ENCODE data around the gene DZANK1.
"Not testable (repeated sequence)": the region's sequence is repeated elsewhere in the genome, so short reads cannot be mapped to it uniquely, and the experiment has no call there.

Gene DZANK1

GRCh38 chr20:18506744-18507143 is 39.9 kb upstream of the DZANK1 start:
- ATAC-seq, result no peak
- no peak for TF ChIP-seq SNAI2 (CRISPR knock-in tag; IDR thresholded peaks at IDR 0.05)

- ATAC-seq, result no peak
- TF ChIP-seq RARB (CRISPR knock-in tag; IDR thresholded peaks at IDR 0.05) (no peak), PATZ1 (CRISPR knock-in tag; IDR thresholded peaks at IDR 0.05; ENCODE audit: borderline replicate concordance) (no peak)
These were observed 37.7 kb upstream of the DZANK1 start for GRCh38 chr20:18504479-18505060.

GRCh38 chr20:18501672-18502071 is 34.8 kb upstream of the DZANK1 start:
- ATAC-seq, result not testable (repeated sequence)

- TF ChIP-seq POU6F1 (CRISPR knock-in tag; IDR thresholded peaks at IDR 0.05; ENCODE audit: borderline replicate concordance, low read depth) (no peak), ESRRG (CRISPR knock-in tag; IDR thresholded peaks at IDR 0.05) (no peak), PPARA (CRISPR knock-in tag; IDR thresholded peaks at IDR 0.05; ENCODE audit: borderline replicate concordance) (no peak), PATZ1 (CRISPR knock-in tag; IDR thresholded peaks at IDR 0.05; ENCODE audit: borderline replicate concordance) (no peak), BACH2 (CRISPR knock-in tag; IDR thresholded peaks at IDR 0.05; ENCODE audit: borderline replicate concordance) (no peak)
- TF ChIP-seq, protein P1, sequence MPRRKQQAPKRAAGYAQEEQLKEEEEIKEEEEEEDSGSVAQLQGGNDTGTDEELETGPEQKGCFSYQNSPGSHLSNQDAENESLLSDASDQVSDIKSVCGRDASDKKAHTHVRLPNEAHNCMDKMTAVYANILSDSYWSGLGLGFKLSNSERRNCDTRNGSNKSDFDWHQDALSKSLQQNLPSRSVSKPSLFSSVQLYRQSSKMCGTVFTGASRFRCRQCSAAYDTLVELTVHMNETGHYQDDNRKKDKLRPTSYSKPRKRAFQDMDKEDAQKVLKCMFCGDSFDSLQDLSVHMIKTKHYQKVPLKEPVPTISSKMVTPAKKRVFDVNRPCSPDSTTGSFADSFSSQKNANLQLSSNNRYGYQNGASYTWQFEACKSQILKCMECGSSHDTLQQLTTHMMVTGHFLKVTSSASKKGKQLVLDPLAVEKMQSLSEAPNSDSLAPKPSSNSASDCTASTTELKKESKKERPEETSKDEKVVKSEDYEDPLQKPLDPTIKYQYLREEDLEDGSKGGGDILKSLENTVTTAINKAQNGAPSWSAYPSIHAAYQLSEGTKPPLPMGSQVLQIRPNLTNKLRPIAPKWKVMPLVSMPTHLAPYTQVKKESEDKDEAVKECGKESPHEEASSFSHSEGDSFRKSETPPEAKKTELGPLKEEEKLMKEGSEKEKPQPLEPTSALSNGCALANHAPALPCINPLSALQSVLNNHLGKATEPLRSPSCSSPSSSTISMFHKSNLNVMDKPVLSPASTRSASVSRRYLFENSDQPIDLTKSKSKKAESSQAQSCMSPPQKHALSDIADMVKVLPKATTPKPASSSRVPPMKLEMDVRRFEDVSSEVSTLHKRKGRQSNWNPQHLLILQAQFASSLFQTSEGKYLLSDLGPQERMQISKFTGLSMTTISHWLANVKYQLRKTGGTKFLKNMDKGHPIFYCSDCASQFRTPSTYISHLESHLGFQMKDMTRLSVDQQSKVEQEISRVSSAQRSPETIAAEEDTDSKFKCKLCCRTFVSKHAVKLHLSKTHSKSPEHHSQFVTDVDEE (CRISPR knock-in tag; IDR thresholded peaks at IDR 0.05), result no peak
- no peak for ATAC-seq
These were observed 30.8 kb upstream of the DZANK1 start for GRCh38 chr20:18497603-18498002.

GRCh38 chr20:18496740-18497592 is 30.1 kb upstream of the DZANK1 start, which contains the start of gene RBBP9:
Gene RBBP9 (minus strand): TSS chr20:18497225. CDS start chr20:18497167, 58 bp downstream.
- peak; percentile 100 for ATAC-seq
- TF ChIP-seq ZNF565 (CRISPR knock-in tag; conservative IDR thresholded peaks at IDR 0.05; ENCODE audit: low read depth), result no peak
- no peak for TF ChIP-seq ZNF8 (CRISPR knock-in tag; IDR thresholded peaks at IDR 0.05)
- no peak for TF ChIP-seq ZFP3 (CRISPR knock-in tag; IDR thresholded peaks at IDR 0.05)
- no peak for TF ChIP-seq PPARA (CRISPR knock-in tag; IDR thresholded peaks at IDR 0.05; ENCODE audit: borderline replicate concordance)
- no peak for TF ChIP-seq ARNTL (CRISPR knock-in tag; IDR thresholded peaks at IDR 0.05; ENCODE audit: borderline replicate concordance, low read depth)
- no peak for TF ChIP-seq ZNF70 (CRISPR knock-in tag; IDR thresholded peaks at IDR 0.05)
- no peak for TF ChIP-seq CSDC2 (CRISPR knock-in tag; IDR thresholded peaks at IDR 0.05)
- no peak for TF ChIP-seq GLIS3 (CRISPR knock-in tag; IDR thresholded peaks at IDR 0.05)
- TF ChIP-seq CREB5 (CRISPR knock-in tag; IDR thresholded peaks at IDR 0.05; ENCODE audit: low read depth), result no peak
- TF ChIP-seq, protein P1 (CRISPR knock-in tag; IDR thresholded peaks at IDR 0.05), result no peak
- no peak for TF ChIP-seq POU6F1 (CRISPR knock-in tag; IDR thresholded peaks at IDR 0.05; ENCODE audit: borderline replicate concordance, low read depth)
